ENCODE measurements around the gene WWOX. TPM values are rescaled to one million over a fixed set of nuclear protein-coding genes. Genes with fewer than 3 reads are reported as not detected.

Gene WWOX
- total and polyA plus RNA-seq, 4 experiments from 2014 or later = 10.4 to 23.1 (median 17.5) TPM

- peak overlapping the region in 2 of 8 donors; percentile 17 to 57 for H3K4me3 Mint-ChIP-seq
These were observed 975.5 kb downstream of the WWOX start for GRCh38 chr16:79074951-79075350.

GRCh38 chr16:79076047-79076767, 976.8 kb downstream of the WWOX start:
- Histone ChIP-seq H3K27ac (ENCODE audit: low read depth, low read length) (no peak overlapping the region), H3K9me3 (ENCODE audit: control insufficient read depth in 1 of 2, low read length in 2 of 2) (no peaks in the 10 kb centered on the region), H3K4me1 (ENCODE audit: insufficient read depth, low read length) (peaks cover 31% of the 10 kb centered on the region), H3K4me3 (ENCODE audit: low read length in 2 of 2) (no peak overlapping the region), H3K36me3 (ENCODE audit: insufficient read depth, low read length) (no peaks in the 10 kb centered on the region), H3K27me3 (ENCODE audit: insufficient read depth, low read length) (no peaks in the 10 kb centered on the region)
- intact Hi-C loops (cut with micrococcal nuclease) = no loop called here
- ChIA-PET CTCF (ENCODE audit: partially characterized antibody) (no interaction called here), POLR2A (ENCODE audit: partially characterized antibody) (no interaction called here)
- no peak for DNase-seq
- Mint-ChIP-seq H3K4me1 (peaks cover 8 to 29% (median 27%) of the 10 kb centered on the region in 4 donors), H3K4me3 (peak overlapping the region in 7 of 8 donors; percentile 7 to 66 (median 32)), H3K36me3 (no peaks in the 10 kb centered on the region), H3K27me3 (peaks cover 0 to 2% of the 10 kb centered on the region in 2 donors), H3K9me3 (no peaks in the 10 kb centered on the region), H3K27ac (peak overlapping the region in 5 of 7 donors; percentile 10 to 73 (median 25))

More at GRCh38 chr16:79074951-79075350, 975.5 kb downstream of the WWOX start:
- POLR2A ChIA-PET (ENCODE audit: partially characterized antibody) = interaction anchor here (0.6 kb wide), 1 partner anchor 307 kb away, joined by 5 read pairs; no protein-coding TSS in a partner anchor
- H3K27ac ChIP-seq (ENCODE audit: low read depth, low read length) = no peak overlapping the region
- Mint-ChIP-seq H3K36me3 (no peaks in the 10 kb centered on the region), H3K9me3 (no peaks in the 10 kb centered on the region), H3K4me1 (peaks cover 8 to 32% (median 28%) of the 10 kb centered on the region in 4 donors), H3K27ac (no peak overlapping the region), H3K27me3 (peaks cover 0 to 2% of the 10 kb centered on the region in 2 donors)
- intact Hi-C loops (cut with micrococcal nuclease) = no loop called here
- no peaks in the 10 kb centered on the region for H3K9me3 ChIP-seq (ENCODE audit: control insufficient read depth in 1 of 2, low read length in 2 of 2)
- no peak overlapping the region for H3K4me3 ChIP-seq (ENCODE audit: low read length in 2 of 2)
- CTCF ChIA-PET (ENCODE audit: partially characterized antibody) = no interaction called here
- peaks cover 31% of the 10 kb centered on the region for H3K4me1 ChIP-seq (ENCODE audit: insufficient read depth, low read length)
- H3K27me3 ChIP-seq (ENCODE audit: insufficient read depth, low read length) = no peaks in the 10 kb centered on the region
- no peak for DNase-seq
- no peaks in the 10 kb centered on the region for H3K36me3 ChIP-seq (ENCODE audit: insufficient read depth, low read length)

- H3K4me3 Mint-ChIP-seq = no peak overlapping the region
- peaks cover 31% of the 10 kb centered on the region for H3K4me1 ChIP-seq (ENCODE audit: insufficient read depth, low read length)
- H3K9me3 Mint-ChIP-seq = no peaks in the 10 kb centered on the region
- ChIA-PET CTCF (ENCODE audit: partially characterized antibody) (no interaction called here), POLR2A (ENCODE audit: partially characterized antibody) (no interaction called here)
- H3K4me3 ChIP-seq (ENCODE audit: low read length in 2 of 2) = no peak overlapping the region
- peaks cover 0 to 2% of the 10 kb centered on the region in 2 donors for H3K27me3 Mint-ChIP-seq
- no peaks in the 10 kb centered on the region for H3K36me3 ChIP-seq (ENCODE audit: insufficient read depth, low read length)
- H3K27ac Mint-ChIP-seq = no peak overlapping the region
- no peak for DNase-seq
- peaks cover 8 to 29% (median 26%) of the 10 kb centered on the region in 4 donors for H3K4me1 Mint-ChIP-seq
- H3K9me3 ChIP-seq (ENCODE audit: control insufficient read depth in 1 of 2, low read length in 2 of 2) = no peaks in the 10 kb centered on the region
- no peak overlapping the region for H3K27ac ChIP-seq (ENCODE audit: low read depth, low read length)
- no peaks in the 10 kb centered on the region for H3K36me3 Mint-ChIP-seq
- no peaks in the 10 kb centered on the region for H3K27me3 ChIP-seq (ENCODE audit: insufficient read depth, low read length)
- intact Hi-C loops (cut with micrococcal nuclease) = no loop called here
These were observed 977.9 kb downstream of the WWOX start for GRCh38 chr16:79077346-79077745.

- ChIA-PET POLR2A (ENCODE audit: partially characterized antibody) (no interaction called here), CTCF (ENCODE audit: partially characterized antibody) (interaction anchor here (1.3 kb wide), 1 partner anchor 34 kb away, joined by 3 read pairs; no protein-coding TSS in a partner anchor)
- Mint-ChIP-seq H3K36me3 (no peaks in the 10 kb centered on the region), H3K9me3 (no peaks in the 10 kb centered on the region), H3K4me1 (peaks cover 11 to 31% (median 25%) of the 10 kb centered on the region in 4 donors), H3K27me3 (peaks cover 0 to 2% of the 10 kb centered on the region in 2 donors), H3K4me3 (no peak overlapping the region), H3K27ac (no peak overlapping the region)
- Histone ChIP-seq H3K9me3 (ENCODE audit: control insufficient read depth in 1 of 2, low read length in 2 of 2) (no peaks in the 10 kb centered on the region), H3K4me1 (ENCODE audit: insufficient read depth, low read length) (peaks cover 25% of the 10 kb centered on the region), H3K27ac (ENCODE audit: low read depth, low read length) (no peak overlapping the region), H3K4me3 (ENCODE audit: low read length in 2 of 2) (no peak overlapping the region), H3K36me3 (ENCODE audit: insufficient read depth, low read length) (no peaks in the 10 kb centered on the region), H3K27me3 (ENCODE audit: insufficient read depth, low read length) (no peaks in the 10 kb centered on the region)
- no peak for DNase-seq
- intact Hi-C loops (cut with micrococcal nuclease) = no loop called here
These were observed 980.4 kb downstream of the WWOX start for GRCh38 chr16:79079656-79080420.

GRCh38 chr16:79081297-79082066, 982.0 kb downstream of the WWOX start:
- POLR2A ChIA-PET (ENCODE audit: partially characterized antibody) = no interaction called here
- no peaks in the 10 kb centered on the region for H3K36me3 Mint-ChIP-seq
- H3K9me3 Mint-ChIP-seq = no peaks in the 10 kb centered on the region
- peak overlapping the region in 2 of 7 donors; percentile 21 to 40 for H3K27ac Mint-ChIP-seq
- H3K36me3 ChIP-seq (ENCODE audit: insufficient read depth, low read length) = no peaks in the 10 kb centered on the region
- CTCF ChIA-PET (ENCODE audit: partially characterized antibody) = no interaction called here
- H3K4me3 Mint-ChIP-seq = no peak overlapping the region
- H3K4me1 Mint-ChIP-seq = peaks cover 10 to 24% (median 15%) of the 10 kb centered on the region in 4 donors
- H3K27me3 Mint-ChIP-seq = no peaks in the 10 kb centered on the region
- intact Hi-C loops (cut with micrococcal nuclease) = no loop called here
- H3K4me1 ChIP-seq (ENCODE audit: insufficient read depth, low read length) = peaks cover 15% of the 10 kb centered on the region
- no peak overlapping the region for H3K27ac ChIP-seq (ENCODE audit: low read depth, low read length)
- no peaks in the 10 kb centered on the region for H3K27me3 ChIP-seq (ENCODE audit: insufficient read depth, low read length)
- no peaks in the 10 kb centered on the region for H3K9me3 ChIP-seq (ENCODE audit: control insufficient read depth in 1 of 2, low read length in 2 of 2)
- DNase-seq = no peak
- no peak overlapping the region for H3K4me3 ChIP-seq (ENCODE audit: low read length in 2 of 2)

GRCh38 chr16:79082970-79083369, 983.5 kb downstream of the WWOX start:
- intact Hi-C loops (cut with micrococcal nuclease) = no loop called here

More at GRCh38 chr16:79082970-79083369, 983.5 kb downstream of the WWOX start:
- ChIA-PET POLR2A (ENCODE audit: partially characterized antibody) (no interaction called here), CTCF (ENCODE audit: partially characterized antibody) (interaction anchor here (1.4 kb wide), 1 partner anchor 35 kb away, joined by 3 read pairs; no protein-coding TSS in a partner anchor)
- no peaks in the 10 kb centered on the region for H3K27me3 Mint-ChIP-seq
- no peak overlapping the region for H3K4me3 Mint-ChIP-seq
- no peak overlapping the region for H3K27ac ChIP-seq (ENCODE audit: low read depth, low read length)
- H3K36me3 Mint-ChIP-seq = no peaks in the 10 kb centered on the region
- H3K9me3 ChIP-seq (ENCODE audit: control insufficient read depth in 1 of 2, low read length in 2 of 2) = no peaks in the 10 kb centered on the region
- H3K27me3 ChIP-seq (ENCODE audit: insufficient read depth, low read length) = no peaks in the 10 kb centered on the region
- H3K36me3 ChIP-seq (ENCODE audit: insufficient read depth, low read length) = no peaks in the 10 kb centered on the region
- H3K9me3 Mint-ChIP-seq = no peaks in the 10 kb centered on the region
- peaks cover 3% of the 10 kb centered on the region for H3K4me1 ChIP-seq (ENCODE audit: insufficient read depth, low read length)
- peaks cover 8 to 17% (median 11%) of the 10 kb centered on the region in 4 donors for H3K4me1 Mint-ChIP-seq
- peak overlapping the region in 1 of 7 donors; percentile 6 for H3K27ac Mint-ChIP-seq
- H3K4me3 ChIP-seq (ENCODE audit: low read length in 2 of 2) = no peak overlapping the region
- no peak for DNase-seq
